ENCODE measurements around the gene REG4. TPM values are rescaled to one million over a fixed set of nuclear protein-coding genes. Genes with fewer than 3 reads are reported as not detected.

The REG4 gene
- total and polyA plus RNA-seq, 4 donors, result 0.08 to 0.19 (median 0.15) TPM; not detected in 1

GRCh38 chr1:119781434-119782210, 29.6 kb downstream of the REG4 start:
- TF ChIP-seq, protein P1, sequence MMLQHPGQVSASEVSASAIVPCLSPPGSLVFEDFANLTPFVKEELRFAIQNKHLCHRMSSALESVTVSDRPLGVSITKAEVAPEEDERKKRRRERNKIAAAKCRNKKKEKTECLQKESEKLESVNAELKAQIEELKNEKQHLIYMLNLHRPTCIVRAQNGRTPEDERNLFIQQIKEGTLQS (IDR thresholded peaks at IDR 0.05), result peak; percentile 33
- TF ChIP-seq FOXA1 (IDR thresholded peaks at IDR 0.05) (no peak), CTCF (IDR thresholded peaks at IDR 0.05; ENCODE audit: low read depth, low read length, missing input control) (peak; percentile 22), GABPA (IDR thresholded peaks at IDR 0.05 in 1 of 2, conservative IDR thresholded peaks at IDR 0.05 in 1 of 2) (no peak), EGR1 (IDR thresholded peaks at IDR 0.05; ENCODE audit: low read depth in 2 of 2) (no peak), REST (IDR thresholded peaks at IDR 0.05) (no peak), HNF4A (conservative IDR thresholded peaks at IDR 0.05) (peak; percentile 38 to 74), RXRA (IDR thresholded peaks at IDR 0.05) (peak; percentile 37 to 73), JUND (IDR thresholded peaks at IDR 0.05) (peak in 1 of 2 donors; percentile 16), NR2F2 (IDR thresholded peaks at IDR 0.05) (no peak), RAD21 (IDR thresholded peaks at IDR 0.05) (peak; percentile 32 to 52), TAF1 (conservative IDR thresholded peaks at IDR 0.05) (no peak), HNF4G (IDR thresholded peaks at IDR 0.05) (no peak), ZBTB33 (IDR thresholded peaks at IDR 0.05) (no peak), FOXA2 (IDR thresholded peaks at IDR 0.05) (no peak), YY1 (IDR thresholded peaks at IDR 0.05) (peak; percentile 43), SP1 (IDR thresholded peaks at IDR 0.05) (peak; percentile 41)
- TF ChIP-seq, protein P2, sequence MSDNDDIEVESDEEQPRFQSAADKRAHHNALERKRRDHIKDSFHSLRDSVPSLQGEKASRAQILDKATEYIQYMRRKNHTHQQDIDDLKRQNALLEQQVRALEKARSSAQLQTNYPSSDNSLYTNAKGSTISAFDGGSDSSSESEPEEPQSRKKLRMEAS (IDR thresholded peaks at IDR 0.05), result no peak
- Histone ChIP-seq H3K4me3 (ENCODE audit: low read depth in 1 of 3, low read length in 3 of 3) (no peak overlapping the region), H3K27me3 (ENCODE audit: control insufficient read depth in 4 of 4, insufficient read depth in 4 of 4, low read length in 3 of 4) (no peaks in the 10 kb centered on the region), H3K36me3 (ENCODE audit: control insufficient read depth in 4 of 4, insufficient read depth in 3 of 4, low read depth in 1 of 4, low read length in 3 of 4) (no peaks in the 10 kb centered on the region), H3K4me1 (ENCODE audit: control insufficient read depth in 4 of 4, insufficient read depth in 4 of 4, low read length in 3 of 4) (peaks cover 10 to 69% (median 61%) of the 10 kb centered on the region in 4 donors), H3K9ac (ENCODE audit: low read depth in 1 of 2, low read length in 2 of 2) (peak overlapping the region in 1 of 2 donors; percentile 7), H3K9me3 (ENCODE audit: control insufficient read depth in 4 of 4, low read length in 3 of 4) (no peaks in the 10 kb centered on the region), H3K27ac (ENCODE audit: low read depth in 1 of 2, low read length in 2 of 2) (peak overlapping the region; percentile 85)
- 61% methylated on average over 11 of the region's 11 CpGs for WGBS
- DNase-seq (ENCODE audit: low spot score), result no peak

Measured in liver (tissue), 9 donors.